Lower leg skin (tissue), 4 donors: ENCODE measurements around the gene ARHGAP8. TPM values are rescaled to one million over a fixed set of nuclear protein-coding genes. Genes with fewer than 3 reads are reported as not detected.

Experiments
- DNase-seq, 2 donors: peaks; one replicate each; pipeline ENCODE4 v3.0.0-alpha.2; 2019; ENCODE audit warnings: low spot score in 2 of 2
- H3K4me3 ChIP-seq: fragments of 200-600 bp; sonication (generic); 2 replicates; pipeline ENCODE4 v1.5.1; 2017; ENCODE audit warnings: mild to moderate bottlenecking, low read depth; ENCODE audit not compliant: poor library complexity, severe bottlenecking
- CTCF ChIP-seq, 3 donors: fragments of 450-650 bp; IDR thresholded peaks; one replicate each; pipeline ENCODE4 v1.5.1; 2016; ENCODE audit warnings: antibody characterized with exemption in 3 of 3, mild to moderate bottlenecking in 3 of 3, moderate library complexity in 2 of 3
- POLR2A ChIP-seq, 2 donors: fragments of 450-650 bp; IDR thresholded peaks; one replicate each; pipeline ENCODE4 v1.6.1; 2016 to 2017; ENCODE audit warnings: antibody characterized with exemption in 2 of 2, mild to moderate bottlenecking in 1 of 2, moderate library complexity in 1 of 2
- WGBS, 2 donors: methylation state at CpG; one replicate each; pipeline ENCODE4 v1.1.5; 2018; 5-methylcytosine and 5-hydroxymethylcytosine counted together
- intact Hi-C: fragments of 100-400 bp; cut with DNase I; formaldehyde crosslinking; loops from one replicate; pipeline ENCODE4 v1.15.0; 2023; ENCODE audit warnings: low total_unique reads
- total RNA-seq, 4 donors: library from RNA; depleted of rRNA; stranded (reverse); fragments of >200 nt; gene quantifications; one replicate each; pipeline ENCODE4 v1.1.0, GENCODE V29; 2016

ARHGAP8 gene
- total RNA-seq, 4 donors from 2014 or later: 2.9 to 3.4 (median 3.2) TPM

GRCh38 chr22:44811141-44811540 lies 58.8 kb downstream of the ARHGAP8 start:
- DNase-seq: no peak
- WGBS, 2 donors: 91 to 95% methylated on average over 13 of the region's 13 CpGs
- no peak for TF ChIP-seq CTCF (IDR thresholded peaks at IDR 0.05)
- TF ChIP-seq POLR2A (IDR thresholded peaks at IDR 0.05): no peak
- intact Hi-C loops: no loop called here
- H3K4me3 ChIP-seq: no peak overlapping the region

GRCh38 chr22:44813416-44813815 lies 61.0 kb downstream of the ARHGAP8 start:
- H3K4me3 ChIP-seq: no peak overlapping the region

GRCh38 chr22:44814266-44815098 lies 62.1 kb downstream of the ARHGAP8 start:
- intact Hi-C loops: no loop called here
- no peak for TF ChIP-seq POLR2A (IDR thresholded peaks at IDR 0.05)
- H3K4me3 ChIP-seq: no peak overlapping the region
- WGBS, 2 donors: 87 to 89% methylated on average over 25 of the region's 25 CpGs
- DNase-seq: no peak

More at GRCh38 chr22:44813416-44813815, 61.0 kb downstream of the ARHGAP8 start:
- no peak for DNase-seq
- intact Hi-C loops: no loop called here
- TF ChIP-seq POLR2A (IDR thresholded peaks at IDR 0.05) (no peak), CTCF (IDR thresholded peaks at IDR 0.05) (no peak)
- 0 to 100% methylated on average over 2 of the region's 2 CpGs for WGBS, 2 donors

GRCh38 chr22:44815099-44816070 lies 63.0 kb downstream of the ARHGAP8 start:
- WGBS, 2 donors: 84% methylated on average over 27 of the region's 27 CpGs

GRCh38 chr22:44816141-44816540 lies 63.8 kb downstream of the ARHGAP8 start:
- TF ChIP-seq POLR2A (IDR thresholded peaks at IDR 0.05) (no peak), CTCF (IDR thresholded peaks at IDR 0.05) (no peak)
- H3K4me3 ChIP-seq: no peak overlapping the region
- intact Hi-C loops: no loop called here
- 66% methylated on average over 10 to 11 of the region's 11 CpGs for whole genome bisulfite sequencing, 2 donors
- no peak for DNase-seq

More at GRCh38 chr22:44815099-44816070, 63.0 kb downstream of the ARHGAP8 start:
- TF ChIP-seq CTCF (IDR thresholded peaks at IDR 0.05): no peak
- TF ChIP-seq POLR2A (IDR thresholded peaks at IDR 0.05): no peak
- no peak for DNase-seq
- intact Hi-C loops: no loop called here
- H3K4me3 ChIP-seq: no peak overlapping the region

GRCh38 chr22:44818727-44819126 lies 66.4 kb downstream of the ARHGAP8 start:
- no peak overlapping the region for H3K4me3 ChIP-seq
- no peak for TF ChIP-seq CTCF (IDR thresholded peaks at IDR 0.05)
- TF ChIP-seq POLR2A (IDR thresholded peaks at IDR 0.05): no peak
- 93 to 95% methylated on average over 5 of the region's 5 CpGs for WGBS, 2 donors
- intact Hi-C loops: no loop called here
- no peak for DNase-seq
